PC-9 (cell line): ENCODE results near the gene ELOA. TPM values are rescaled to one million over a fixed set of nuclear protein-coding genes. Genes with fewer than 3 reads are reported as not detected.

Experiments
- BruUV-seq: library from RNA; stranded (reverse); fragments of 400-500 nt; replicated peaks from 2 replicates; lab custom pipeline; 2021; lab: Mats Ljungman, UMichigan
- CTCF ChIA-PET: fragments of 300-600 bp; sonication (Branson Sonifier 250); formaldehyde crosslinking; loops from one replicate; lab custom pipeline; 2022; ENCODE audit warnings: antibody characterized with exemption; lab: Charles Lee
- POLR2A ChIA-PET: fragments of 300-600 bp; sonication (Branson Sonifier 250); formaldehyde crosslinking; loops from one replicate; lab custom pipeline; 2022; ENCODE audit warnings: antibody characterized with exemption; ENCODE audit not compliant: unreplicated experiment; lab: Charles Lee
- DNase-seq, 2 experiments: peaks; one replicate each; pipeline versions ENCODE4 v3.0.0 to v3.0.0-alpha.2; 2015 to 2022; ENCODE audit warnings: mixed read lengths in 1 of 2
- H2AFZ ChIP-seq: fragments of 200-600 bp; sonication (generic); 2 replicates; pipeline ENCODE4 v1.8.1; 2017; ENCODE audit warnings: antibody characterized with exemption
- H3F3A ChIP-seq: fragments of 200-600 bp; sonication (generic); 2 replicates; pipeline ENCODE4 v1.8.1; 2017; ENCODE audit warnings: antibody characterized with exemption, mild to moderate bottlenecking, low read depth; ENCODE audit not compliant: insufficient read depth
- H3K27ac ChIP-seq: fragments of 200-600 bp; sonication (generic); 2 replicates; pipeline ENCODE4 v1.6.1; 2016; ENCODE audit warnings: mixed run types
- H3K27me3 ChIP-seq: fragments of 200-600 bp; sonication (generic); 2 replicates; pipeline ENCODE4 v1.6.1; 2016; ENCODE audit warnings: low read depth, mixed run types; ENCODE audit not compliant: insufficient read depth
- H3K36me3 ChIP-seq: fragments of 200-600 bp; sonication (generic); 2 replicates; pipeline ENCODE4 v1.6.1; 2016; ENCODE audit warnings: low read depth, mixed run types
- H3K4me1 ChIP-seq: fragments of 200-600 bp; sonication (generic); replicated peaks from 2 replicates; pipeline ENCODE4 v1.6.1; 2016; ENCODE audit warnings: mixed run types; ENCODE audit not compliant: insufficient read depth
- H3K4me2 ChIP-seq: fragments of 200-600 bp; sonication (generic); 2 replicates; pipeline ENCODE4 v1.6.1; 2017; ENCODE audit warnings: mixed run types
- H3K4me3 ChIP-seq: fragments of 200-600 bp; sonication (generic); 2 replicates; pipeline ENCODE4 v1.6.1; 2016; ENCODE audit warnings: mixed run types
- H3K79me2 ChIP-seq: fragments of 200-600 bp; sonication (generic); 2 replicates; pipeline ENCODE4 v1.6.1; 2017; ENCODE audit warnings: low read depth, mixed run types
- H3K9me2 ChIP-seq: fragments of 200-600 bp; sonication (generic); 2 replicates; pipeline ENCODE4 v1.8.1; 2017; ENCODE audit warnings: mild to moderate bottlenecking; ENCODE audit not compliant: insufficient read depth
- H3K9me3 ChIP-seq: fragments of 200-600 bp; sonication (generic); 2 replicates; pipeline ENCODE4 v1.8.1; 2016; ENCODE audit warnings: low read depth; ENCODE audit not compliant: insufficient read depth
- H4K20me1 ChIP-seq: fragments of 200-600 bp; sonication (generic); 2 replicates; pipeline ENCODE4 v1.8.1; 2017; ENCODE audit not compliant: insufficient read depth
- EZH2 ChIP-seq: fragments of 200-600 bp; sonication (generic); IDR thresholded peaks from 2 replicates; pipeline ENCODE4 v1.8.0; 2017; ENCODE audit warnings: antibody characterized with exemption, low read depth
- intact Hi-C: fragments of 100-400 bp; cut with micrococcal nuclease; formaldehyde crosslinking; loops from one replicate; pipeline ENCODE4 v1.10.0; 2022; ENCODE audit not compliant: unreplicated experiment
- total RNA-seq: library from RNA; stranded (reverse); gene quantifications from 2 replicates; pipeline ENCODE4 v1.2.3, GENCODE V29; 2021
- TF ChIP-seq, protein P1 (sequence below): fragments of 200-600 bp; sonication (generic); conservative IDR thresholded peaks from 2 replicates; pipeline ENCODE4 v1.6.1; 2017; ENCODE audit warnings: mixed run types, antibody characterized with exemption, mild to moderate bottlenecking, moderate library complexity

ELOA gene
- total RNA-seq, 1 experiment from 2014 or later = 26.2 TPM

DNA sequence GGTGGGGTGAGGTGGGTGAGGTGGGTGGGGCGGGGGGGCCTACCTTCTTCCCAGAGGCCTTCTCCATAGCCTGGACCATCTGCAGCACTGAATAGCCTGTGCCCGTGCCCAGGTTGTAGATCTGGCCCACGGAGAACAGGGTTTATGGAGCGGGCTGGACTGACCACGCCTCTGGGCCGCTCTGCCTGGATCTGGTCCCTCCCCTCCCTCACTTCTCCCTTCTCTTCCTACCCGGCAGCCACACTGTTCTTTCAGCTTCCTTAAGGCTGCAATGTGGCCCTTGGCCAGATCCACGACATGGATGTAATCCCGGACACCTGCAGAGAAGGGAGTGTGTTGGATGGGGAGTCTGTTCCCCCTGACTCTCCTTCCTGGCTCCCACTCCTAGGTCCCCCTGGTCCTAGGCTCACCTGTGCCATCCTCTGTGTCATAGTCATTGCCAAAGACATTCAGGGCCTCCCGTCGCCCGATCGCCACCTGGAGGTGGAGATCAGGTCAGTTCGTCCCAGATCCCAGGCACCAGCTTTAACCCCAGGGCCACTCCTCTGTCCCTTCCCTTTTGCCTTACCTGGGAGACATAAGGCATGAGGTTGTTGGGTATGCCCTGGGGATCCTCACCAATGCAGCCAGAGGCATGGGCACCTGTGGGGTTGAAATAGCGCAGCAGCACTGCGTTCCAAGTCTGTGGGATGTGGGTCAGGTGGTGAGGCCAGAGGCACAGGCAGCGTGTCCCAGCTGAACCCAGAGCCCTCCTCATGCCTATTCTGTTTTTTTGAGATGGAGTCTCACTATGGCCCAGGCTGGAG is 53.4 kb downstream of the ELOA start:
- no peak overlapping the region for H2AFZ ChIP-seq
- H3F3A ChIP-seq = peaks cover 10% of the 10 kb centered on the region; the same call in 1 of the 2 replicates
- no peak overlapping the region for H3K4me2 ChIP-seq
- H3K79me2 ChIP-seq = peaks cover 17% of the 10 kb centered on the region
- BruUV-seq = no TSS peak
- no peak overlapping the region for H3K27ac ChIP-seq
- H3K4me1 ChIP-seq = peaks cover 11% of the 10 kb centered on the region
- no peak for DNase-seq
- ChIA-PET CTCF (no interaction called here), POLR2A (interaction anchor here (0.7 kb wide), 1 partner anchor 69 kb away, joined by 3 read pairs; no protein-coding TSS in a partner anchor)
- no peak overlapping the region for H3K4me3 ChIP-seq
- H3K27me3 ChIP-seq = no peaks in the 10 kb centered on the region
- no peaks in the 10 kb centered on the region for H4K20me1 ChIP-seq
- H3K9me3 ChIP-seq = no peaks in the 10 kb centered on the region
- no peaks in the 10 kb centered on the region for H3K9me2 ChIP-seq
- H3K36me3 ChIP-seq = no peaks in the 10 kb centered on the region
- intact Hi-C loops = no loop called here
- no peak for TF ChIP-seq EZH2
- TF ChIP-seq, protein P1, sequence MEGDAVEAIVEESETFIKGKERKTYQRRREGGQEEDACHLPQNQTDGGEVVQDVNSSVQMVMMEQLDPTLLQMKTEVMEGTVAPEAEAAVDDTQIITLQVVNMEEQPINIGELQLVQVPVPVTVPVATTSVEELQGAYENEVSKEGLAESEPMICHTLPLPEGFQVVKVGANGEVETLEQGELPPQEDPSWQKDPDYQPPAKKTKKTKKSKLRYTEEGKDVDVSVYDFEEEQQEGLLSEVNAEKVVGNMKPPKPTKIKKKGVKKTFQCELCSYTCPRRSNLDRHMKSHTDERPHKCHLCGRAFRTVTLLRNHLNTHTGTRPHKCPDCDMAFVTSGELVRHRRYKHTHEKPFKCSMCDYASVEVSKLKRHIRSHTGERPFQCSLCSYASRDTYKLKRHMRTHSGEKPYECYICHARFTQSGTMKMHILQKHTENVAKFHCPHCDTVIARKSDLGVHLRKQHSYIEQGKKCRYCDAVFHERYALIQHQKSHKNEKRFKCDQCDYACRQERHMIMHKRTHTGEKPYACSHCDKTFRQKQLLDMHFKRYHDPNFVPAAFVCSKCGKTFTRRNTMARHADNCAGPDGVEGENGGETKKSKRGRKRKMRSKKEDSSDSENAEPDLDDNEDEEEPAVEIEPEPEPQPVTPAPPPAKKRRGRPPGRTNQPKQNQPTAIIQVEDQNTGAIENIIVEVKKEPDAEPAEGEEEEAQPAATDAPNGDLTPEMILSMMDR = no peak

DNA sequence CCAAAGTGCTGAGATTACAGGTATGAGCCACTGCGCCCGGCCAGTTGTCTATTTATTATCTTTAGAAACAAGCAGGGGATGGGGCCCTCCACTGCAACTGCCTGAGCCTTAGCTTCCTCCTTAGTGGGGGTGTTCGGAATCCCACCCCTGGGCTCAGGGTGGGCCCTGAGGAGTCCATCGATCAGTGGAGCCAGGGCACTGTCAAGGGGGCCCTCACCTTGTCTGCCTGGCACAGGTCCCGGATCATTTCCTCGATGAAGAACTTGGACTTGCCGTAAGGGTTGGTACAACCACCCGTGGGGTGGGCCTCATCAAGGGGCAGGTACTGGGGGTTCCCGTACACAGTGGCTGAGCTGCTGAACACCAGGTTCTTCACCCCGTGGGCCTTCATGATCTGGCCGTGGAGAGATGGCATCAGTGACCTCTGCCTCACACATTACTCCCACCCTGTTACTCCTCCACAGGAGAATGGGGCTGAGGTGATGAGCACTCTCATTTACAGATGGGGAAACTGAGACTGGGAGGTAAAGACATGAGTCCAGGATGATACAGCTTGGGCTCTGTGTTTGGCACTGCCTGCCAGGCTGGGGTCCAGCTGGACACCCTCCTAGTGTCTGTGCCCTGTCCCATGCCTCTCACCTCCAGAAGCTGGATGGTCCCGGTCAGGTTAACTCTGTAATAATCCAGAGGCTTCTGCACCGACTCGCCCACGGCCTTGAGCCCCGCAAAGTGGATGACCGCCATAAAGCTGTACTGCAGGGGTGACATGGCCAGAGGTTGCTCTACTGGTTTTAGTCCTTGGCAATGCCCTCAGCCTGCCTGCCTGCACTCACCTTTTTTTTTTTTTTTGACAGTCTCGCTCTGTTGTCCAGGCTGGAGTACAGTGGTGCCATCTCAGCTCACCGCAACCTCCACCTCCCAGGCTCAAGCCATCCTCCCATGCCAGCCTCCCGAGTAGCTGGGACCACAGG is 54.5 kb downstream of the ELOA start:
- Histone ChIP-seq H3F3A (peaks cover 10% of the 10 kb centered on the region; the same call in 1 of the 2 replicates), H3K4me3 (no peak overlapping the region), H4K20me1 (no peaks in the 10 kb centered on the region), H3K27me3 (no peaks in the 10 kb centered on the region), H3K9me3 (no peaks in the 10 kb centered on the region), H3K4me2 (no peak overlapping the region), H3K27ac (no peak overlapping the region), H3K4me1 (peaks cover 14% of the 10 kb centered on the region), H3K9me2 (no peaks in the 10 kb centered on the region), H3K79me2 (peaks cover 7% of the 10 kb centered on the region), H2AFZ (no peak overlapping the region), H3K36me3 (no peaks in the 10 kb centered on the region)
- ChIA-PET POLR2A (no interaction called here), CTCF (interaction anchor here (0.5 kb wide), 1 partner anchor 8 kb away, joined by 3 read pairs; no protein-coding TSS in a partner anchor)
- intact Hi-C loops = no loop called here
- TF ChIP-seq, protein P1 = no peak
- no peak for DNase-seq
- no TSS peak for BruUV-seq

- Histone ChIP-seq H3K9me2 (no peaks in the 10 kb centered on the region), H3F3A (peaks cover 10% of the 10 kb centered on the region; the same call in 1 of the 2 replicates), H2AFZ (no peak overlapping the region), H3K4me2 (peak overlapping the region; percentile 82), H4K20me1 (no peaks in the 10 kb centered on the region), H3K4me3 (peak overlapping the region; percentile 72; the same call in 1 of the 2 replicates), H3K27ac (peak overlapping the region; percentile 85), H3K9me3 (no peaks in the 10 kb centered on the region), H3K27me3 (no peaks in the 10 kb centered on the region), H3K4me1 (peaks cover 14% of the 10 kb centered on the region), H3K79me2 (no peaks in the 10 kb centered on the region), H3K36me3 (no peaks in the 10 kb centered on the region)
- BruUV-seq = no TSS peak
- TF ChIP-seq EZH2 = no peak
- TF ChIP-seq, protein P1 = no peak
- intact Hi-C loops = loop anchor here (1.0 kb wide), 1 partner anchor 7 kb away; the partner anchor contains the start of gene LYPLA2
- DNase-seq = no peak
- CTCF ChIA-PET = interaction anchor here (0.5 to 1.1 kb wide), 2 partner anchors 9 to 27 kb away, joined by 3 to 4 read pairs; no protein-coding TSS in a partner anchor
- POLR2A ChIA-PET = interaction anchor here (0.6 kb wide), 1 partner anchor 105 kb away, joined by 32 read pairs; no protein-coding TSS in a partner anchor
Measured at GRCh38 chr1:23798662-23799142, 55.4 kb downstream of the ELOA start.
